ENCODE measurements around the gene GDI2.

- no peak for TF ChIP-seq CTCF (IDR thresholded peaks at IDR 0.05)
- TF ChIP-seq POLR2A (IDR thresholded peaks at IDR 0.05), result no peak
- no peak for TF ChIP-seq EP300 (IDR thresholded peaks at IDR 0.05)
These were observed 15.5 kb upstream of the GDI2 start for GRCh38 chr10:5828725-5829124.

All from upper lobe of left lung (tissue), 4 donors.